GM04504 (cell line): Measurements from ENCODE around the gene MYO3B.
"Not testable (repeated sequence)": the region's sequence is repeated elsewhere in the genome, so short reads cannot be mapped to it uniquely, and the experiment has no call there.

ENCODE experiments used
- DNase-seq: peaks from one replicate; pipeline ENCODE4 v3.0.0-alpha.2; 2012; ENCODE audit warnings: low read depth

The MYO3B gene

GRCh38 chr2:170263728-170264521 is 86.0 kb downstream of the MYO3B start:
- DNase-seq: not testable (repeated sequence)

GRCh38 chr2:170264522-170264860 is 86.5 kb downstream of the MYO3B start:
- DNase-seq: no peak

- DNase-seq: no peak
These were observed 86.9 kb downstream of the MYO3B start for GRCh38 chr2:170264865-170265264.

GRCh38 chr2:170265321-170265720 is 87.4 kb downstream of the MYO3B start:
- DNase-seq: no peak

GRCh38 chr2:170266358-170266757 is 88.4 kb downstream of the MYO3B start:
- no peak for DNase-seq

GRCh38 chr2:170267071-170267470 is 89.1 kb downstream of the MYO3B start:
- no peak for DNase-seq

GRCh38 chr2:170270278-170270864 is 92.4 kb downstream of the MYO3B start:
- no peak for DNase-seq

GRCh38 chr2:170271340-170271739 is 93.4 kb downstream of the MYO3B start:
- DNase-seq: no peak

- no peak for DNase-seq
These were observed 98.1 kb downstream of the MYO3B start for GRCh38 chr2:170276056-170276455.

GRCh38 chr2:170276925-170277629 is 99.1 kb downstream of the MYO3B start:
- no peak for DNase-seq

GRCh38 chr2:170277951-170278350 is 100.0 kb downstream of the MYO3B start:
- DNase-seq: no peak

- not testable (repeated sequence) for DNase-seq
These were observed 101.7 kb downstream of the MYO3B start for GRCh38 chr2:170279615-170280014.

- DNase-seq: no peak
These were observed 104.9 kb downstream of the MYO3B start for GRCh38 chr2:170282851-170283250.

- DNase-seq: no peak
These were observed 106.3 kb downstream of the MYO3B start for GRCh38 chr2:170284205-170284604.

- DNase-seq: no peak
These were observed 110.9 kb downstream of the MYO3B start for GRCh38 chr2:170288859-170289258.

GRCh38 chr2:170291474-170291873 is 113.5 kb downstream of the MYO3B start:
- DNase-seq: no peak

GRCh38 chr2:170292415-170292814 is 114.5 kb downstream of the MYO3B start:
- no peak for DNase-seq

- DNase-seq: no peak
These were observed 119.5 kb downstream of the MYO3B start for GRCh38 chr2:170297496-170297895.

GRCh38 chr2:170298115-170298514 is 120.2 kb downstream of the MYO3B start:
- no peak for DNase-seq

GRCh38 chr2:170298861-170299429 is 121.0 kb downstream of the MYO3B start:
- DNase-seq: no peak

GRCh38 chr2:170300993-170301392 is 123.0 kb downstream of the MYO3B start:
- no peak for DNase-seq

- no peak for DNase-seq
These were observed 123.7 kb downstream of the MYO3B start for GRCh38 chr2:170301626-170302025.

GRCh38 chr2:170305711-170306110 is 127.8 kb downstream of the MYO3B start:
- DNase-seq: no peak
